HCEC 1CT (cell line): ENCODE data around the gene CAPG.

Experiments
- DNase-seq: peaks from one replicate; pipeline ENCODE4 v3.0.0-alpha.2; 2017

The CAPG gene

DNA sequence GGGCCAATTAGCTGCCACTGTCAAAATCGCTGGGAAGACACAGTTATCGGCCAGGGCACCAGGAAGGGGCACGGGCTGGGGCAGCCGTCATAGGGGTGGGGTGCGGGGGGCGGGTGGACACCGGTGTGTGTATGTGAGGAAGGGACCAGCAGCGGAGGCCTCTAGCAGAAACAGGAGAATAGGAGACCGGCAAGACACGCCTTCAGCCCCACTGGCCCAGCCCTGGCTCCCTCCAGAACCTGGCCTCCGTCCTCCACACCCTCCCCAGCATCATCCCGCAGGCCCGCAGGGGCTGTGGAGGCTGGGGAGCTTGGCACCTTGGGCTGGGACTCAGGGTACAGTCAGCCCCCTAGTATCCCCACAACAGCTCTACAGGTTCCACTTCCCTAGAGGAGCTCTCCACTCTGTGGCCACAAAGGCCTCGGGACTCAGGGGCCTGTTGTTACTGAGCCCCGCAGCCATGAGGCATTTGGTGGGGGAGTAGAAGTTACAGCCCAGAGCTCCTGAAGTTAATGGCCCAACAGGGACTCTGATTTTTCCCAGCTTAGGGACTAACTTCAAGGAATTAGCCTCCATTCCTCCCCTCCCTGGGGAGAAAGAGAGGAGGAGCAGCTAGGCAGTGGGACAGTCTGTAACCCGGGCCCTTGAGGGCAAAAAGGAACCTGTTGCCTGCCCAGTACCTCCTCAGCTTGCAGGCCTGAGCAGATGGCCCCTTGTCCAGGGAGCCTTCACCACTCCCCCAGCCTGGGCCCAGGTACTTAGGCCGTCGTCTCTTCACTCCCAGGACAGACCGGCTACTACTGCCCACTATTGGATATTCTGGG, 28.2 kb upstream of the CAPG start:
- DNase-seq: no peak

DNA sequence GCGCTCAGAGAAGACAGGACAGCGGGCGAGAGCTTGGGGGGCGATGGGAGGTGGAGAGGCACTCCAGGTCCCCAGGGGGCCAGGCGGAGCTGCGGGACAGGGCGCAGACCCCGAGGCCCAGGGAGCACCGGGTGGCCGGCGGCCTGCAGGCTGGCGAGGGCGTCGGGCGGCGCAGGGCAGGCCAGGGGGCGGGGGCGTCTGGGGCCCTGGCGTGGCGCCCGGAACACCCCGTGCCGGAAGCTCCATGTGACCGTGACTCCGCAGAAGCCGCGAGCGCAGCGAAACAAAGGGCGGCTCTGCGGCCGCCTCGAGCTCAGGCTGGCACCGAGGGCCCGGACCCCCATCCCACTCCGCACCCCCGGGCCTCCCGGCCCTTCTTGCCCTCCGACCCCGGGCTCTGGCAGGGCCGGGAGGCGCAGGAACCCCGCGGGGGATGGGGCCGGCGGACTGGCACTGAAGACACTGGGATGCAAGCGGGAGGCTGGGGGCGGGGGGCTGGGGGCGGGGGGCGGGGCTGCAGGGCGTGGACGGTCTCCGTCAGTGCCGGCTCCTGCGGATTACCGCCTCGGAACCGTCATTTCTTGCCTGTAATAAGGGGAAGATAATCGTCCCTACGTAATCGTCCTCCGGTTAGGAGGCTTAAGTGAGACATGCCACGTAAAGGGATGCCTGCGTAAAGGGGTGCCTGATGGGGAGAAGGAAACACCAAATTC, 27.5 kb upstream of the CAPG start:
- peak; percentile 70 for DNase-seq

DNA sequence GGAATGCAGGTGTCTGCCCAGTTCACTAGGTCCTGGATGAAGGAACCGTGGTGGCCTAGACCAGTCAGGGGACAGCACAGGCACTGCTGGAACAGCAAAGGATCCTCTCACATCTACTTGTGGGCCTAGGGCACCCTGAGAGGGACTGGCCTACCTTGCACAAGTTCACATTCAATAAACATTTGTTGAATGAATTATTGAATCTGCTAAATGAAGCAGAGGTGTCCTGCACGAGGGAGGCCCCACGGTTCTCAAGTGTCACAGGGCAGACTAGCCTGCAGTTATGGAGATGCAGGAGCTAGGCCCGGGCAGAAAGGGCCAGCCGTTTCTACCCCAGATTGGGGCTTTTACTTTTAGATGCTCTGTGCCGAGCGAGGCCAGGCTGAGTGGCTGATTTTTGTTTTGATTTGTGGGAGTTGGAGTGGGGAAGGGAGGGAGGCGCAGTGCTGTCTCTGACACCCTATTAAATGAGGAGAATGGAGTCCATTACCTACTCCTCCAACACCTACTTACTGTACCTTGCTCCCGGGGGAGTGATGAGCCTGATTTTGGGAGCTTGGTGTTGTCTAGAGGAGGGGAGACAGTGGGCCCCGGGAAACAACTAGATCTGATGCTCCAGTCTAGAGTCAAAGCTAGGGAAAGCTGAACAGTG, 26.8 kb upstream of the CAPG start:
- no peak for DNase-seq

DNA sequence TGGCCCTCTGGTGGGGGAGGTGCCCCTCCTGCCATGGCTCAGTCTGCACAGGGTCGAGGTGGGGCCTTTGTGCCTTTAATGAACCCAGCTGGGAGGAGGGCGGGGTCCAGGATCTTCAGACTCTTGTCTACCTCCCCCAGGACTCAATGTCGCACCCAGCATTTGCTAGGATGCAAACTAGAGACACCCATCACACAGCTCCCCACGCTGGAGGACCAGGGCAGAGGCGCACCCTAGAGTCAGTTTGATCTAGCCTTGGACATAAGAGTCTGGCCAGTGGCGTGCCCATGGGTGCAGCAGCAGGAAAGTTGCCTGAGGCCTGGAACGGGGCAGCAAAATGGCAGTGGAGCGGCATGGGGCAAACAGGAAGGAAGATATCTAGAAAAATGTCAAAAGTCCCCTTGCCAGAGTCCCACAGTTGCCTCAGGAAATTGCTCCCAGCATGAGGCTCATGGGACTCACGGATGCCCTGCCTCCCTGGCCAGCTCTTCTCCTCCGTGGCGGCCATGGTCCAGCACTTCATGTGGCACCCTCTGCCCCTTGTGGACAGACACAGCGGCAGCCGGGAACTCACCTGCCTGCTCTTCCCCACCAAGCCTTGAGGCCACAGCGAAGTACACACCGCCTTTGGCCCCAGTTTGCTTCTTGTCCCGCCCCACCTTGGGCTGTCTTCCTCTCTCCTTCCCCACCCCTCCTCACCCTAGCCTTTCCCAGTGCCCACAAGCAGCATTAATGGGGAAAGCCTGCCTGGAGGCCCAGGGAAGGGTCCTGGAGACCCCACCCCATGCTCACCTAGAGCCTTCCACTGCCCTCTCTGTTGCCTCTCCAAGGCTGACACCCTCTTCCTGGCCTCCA, 26.0 kb upstream of the CAPG start:
- DNase-seq: no peak

DNA sequence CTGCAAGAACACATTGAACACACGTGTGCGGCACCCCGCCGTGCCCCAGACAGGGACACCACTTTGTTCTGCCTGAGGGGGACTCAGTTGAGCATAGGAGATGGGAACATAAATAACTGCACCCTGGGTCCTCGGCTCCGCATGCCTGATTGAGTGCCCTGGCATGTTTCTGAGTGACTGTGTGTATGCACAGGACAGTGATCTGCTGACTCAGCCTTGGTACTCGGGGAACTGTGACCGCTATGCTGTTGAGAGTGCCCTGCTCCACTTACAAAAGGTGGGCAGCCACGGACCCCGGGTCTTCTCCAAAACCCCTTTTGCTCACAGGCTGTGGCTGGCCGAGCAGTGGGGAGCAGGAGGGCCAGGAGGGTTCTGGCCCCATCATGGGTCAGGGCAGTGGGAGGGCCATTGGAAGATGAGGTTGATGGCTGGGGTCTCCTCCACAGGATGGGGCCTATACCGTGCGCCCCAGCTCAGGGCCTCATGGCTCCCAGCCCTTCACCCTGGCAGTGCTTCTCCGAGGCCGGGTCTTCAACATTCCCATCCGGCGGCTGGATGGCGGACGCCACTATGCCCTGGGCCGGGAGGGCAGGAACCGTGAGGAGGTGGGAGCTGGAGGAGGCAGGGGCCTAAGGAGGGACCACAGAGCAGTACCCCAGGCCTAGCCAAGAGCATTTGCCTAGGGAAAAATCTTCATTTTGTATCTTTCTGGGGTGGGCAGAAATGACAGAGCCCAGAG, 25.2 kb upstream of the CAPG start:
- no peak for DNase-seq

DNA sequence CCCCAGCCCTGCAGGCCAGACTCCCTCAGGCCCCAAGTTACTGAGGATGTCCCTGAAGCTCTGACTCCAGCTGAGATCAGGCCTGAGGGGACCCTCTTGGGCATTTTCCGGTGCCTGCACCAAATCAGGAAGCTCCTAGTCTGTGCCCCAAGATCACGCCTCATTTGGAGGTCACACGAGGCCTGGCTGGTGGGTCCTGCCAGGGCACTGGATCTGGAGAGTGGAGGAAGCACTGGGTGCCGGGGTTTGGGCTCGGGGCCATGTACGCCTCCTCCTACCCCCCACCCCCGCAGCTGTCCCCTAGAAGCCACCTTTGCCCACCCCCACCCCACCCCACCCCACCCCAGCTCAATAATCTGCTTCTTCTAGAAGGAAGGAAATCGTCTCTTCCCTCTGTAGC, 24.5 kb upstream of the CAPG start:
- no peak for DNase-seq

DNA sequence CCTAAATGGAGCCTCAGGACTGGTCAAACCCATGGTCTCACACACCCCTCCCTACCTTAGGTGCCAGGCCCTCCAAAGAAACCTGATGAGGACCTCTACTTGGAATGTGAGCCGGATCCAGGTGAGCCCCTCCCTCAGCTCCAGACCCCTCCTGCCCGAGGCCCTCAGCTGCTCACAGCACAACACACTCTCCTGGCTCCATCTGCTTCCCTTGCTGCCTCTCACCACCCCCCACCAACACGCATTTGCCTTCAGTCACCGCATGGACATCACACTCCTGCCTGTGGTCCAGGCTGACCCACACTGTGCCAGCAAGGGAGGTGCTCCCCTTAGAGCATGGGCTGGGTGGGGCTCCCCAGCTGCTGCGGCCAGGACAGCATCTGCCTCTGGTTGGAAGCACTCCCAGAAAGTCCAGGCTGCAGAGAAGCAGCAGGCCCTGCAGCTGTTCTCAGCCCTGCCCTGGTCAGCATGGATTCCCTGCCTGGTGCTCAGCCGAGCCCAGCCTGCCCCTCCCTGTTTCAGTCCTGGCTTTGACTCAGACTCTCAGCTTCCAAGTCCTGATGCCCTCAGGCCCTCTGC, 23.4 kb upstream of the CAPG start:
- DNase-seq: peak; percentile 98

DNA sequence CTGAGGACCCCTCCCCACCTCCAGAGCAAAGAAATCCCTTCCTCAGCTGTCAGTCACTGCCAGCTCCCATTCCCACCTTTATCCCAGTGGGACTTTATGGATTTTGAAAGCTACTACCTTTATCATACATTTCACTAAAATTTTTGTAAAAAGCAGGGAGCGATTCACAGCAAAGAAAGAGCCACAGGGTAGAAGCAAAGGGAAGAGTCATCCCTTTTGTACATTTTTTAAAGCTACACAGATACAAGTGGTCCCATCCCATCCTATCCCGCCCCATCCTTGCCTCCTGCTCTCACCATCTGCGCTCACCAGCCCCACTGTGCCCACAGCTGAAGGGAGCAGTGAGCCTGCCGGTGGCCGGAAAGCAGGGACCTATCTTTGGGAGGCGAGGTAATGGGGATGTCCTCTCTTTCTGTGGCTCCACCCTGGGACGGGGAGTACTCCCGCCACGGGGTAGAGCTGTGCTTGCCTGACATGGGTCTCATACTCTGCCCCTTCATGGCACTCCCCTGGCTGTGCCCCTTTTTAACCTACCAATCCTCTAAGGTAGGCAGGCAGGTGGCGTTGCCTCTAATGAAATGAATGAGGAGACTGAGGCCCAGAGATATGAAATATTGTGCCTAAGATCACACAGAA, 21.5 kb upstream of the CAPG start:
- DNase-seq: no peak

DNA sequence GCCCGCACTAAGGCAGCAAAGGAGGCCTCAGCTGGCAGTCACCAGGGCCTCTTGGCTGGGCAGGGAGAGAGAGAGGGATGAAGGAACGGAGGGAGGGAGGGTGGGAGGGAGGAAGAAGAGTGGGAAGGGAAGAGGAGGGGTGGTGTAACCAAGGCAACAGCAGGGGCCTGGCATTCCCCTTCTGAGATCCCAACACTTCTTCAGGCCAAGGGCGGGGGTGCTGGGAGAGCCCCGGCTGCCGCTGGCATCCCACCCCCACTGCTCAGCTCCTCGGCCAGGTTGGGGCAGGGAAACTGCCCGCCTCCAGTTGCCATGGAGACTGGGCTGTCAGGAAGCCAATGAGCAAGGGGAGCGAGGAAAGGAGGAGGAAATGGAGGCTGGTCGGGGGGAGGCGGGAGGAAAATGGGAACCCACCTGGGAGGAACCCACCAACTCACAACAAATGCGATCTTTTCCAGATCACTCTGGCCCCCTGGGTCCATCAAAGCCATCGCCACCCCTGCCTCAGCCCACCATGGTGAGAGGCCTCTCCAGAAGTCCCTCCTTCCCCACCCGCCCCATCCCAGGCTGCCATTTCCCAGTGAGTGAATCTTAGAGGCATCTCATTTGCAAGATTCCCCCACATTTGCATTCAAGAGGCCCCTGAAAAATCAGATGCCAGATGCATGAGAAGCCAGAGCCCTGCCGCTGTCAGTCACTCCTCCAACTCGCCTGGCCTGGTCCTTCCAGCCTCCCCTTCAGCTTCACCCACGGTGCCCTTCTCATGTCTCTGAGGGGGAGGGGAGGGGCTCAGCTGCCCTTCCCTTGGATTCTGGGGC, 20.8 kb upstream of the CAPG start:
- DNase-seq: no peak

DNA sequence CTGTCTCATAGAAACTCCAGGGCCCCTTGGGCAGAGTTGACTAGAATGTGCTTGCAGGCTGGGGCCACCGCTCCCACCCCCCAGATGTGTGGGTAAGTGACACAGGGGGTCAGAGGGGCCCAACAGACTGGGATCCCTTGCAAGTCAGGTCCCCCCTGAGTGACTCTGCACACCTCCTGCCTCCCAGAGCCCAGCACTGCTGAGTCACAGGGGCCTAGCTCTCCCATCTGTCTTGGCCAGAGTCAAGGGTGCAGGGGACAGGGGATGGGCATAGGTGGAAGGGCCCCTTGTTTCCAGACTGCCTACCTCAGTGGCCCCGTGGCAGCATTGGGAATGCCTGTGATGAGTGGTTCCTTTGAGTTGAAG, 19.7 kb upstream of the CAPG start:
- DNase-seq: no peak

DNA sequence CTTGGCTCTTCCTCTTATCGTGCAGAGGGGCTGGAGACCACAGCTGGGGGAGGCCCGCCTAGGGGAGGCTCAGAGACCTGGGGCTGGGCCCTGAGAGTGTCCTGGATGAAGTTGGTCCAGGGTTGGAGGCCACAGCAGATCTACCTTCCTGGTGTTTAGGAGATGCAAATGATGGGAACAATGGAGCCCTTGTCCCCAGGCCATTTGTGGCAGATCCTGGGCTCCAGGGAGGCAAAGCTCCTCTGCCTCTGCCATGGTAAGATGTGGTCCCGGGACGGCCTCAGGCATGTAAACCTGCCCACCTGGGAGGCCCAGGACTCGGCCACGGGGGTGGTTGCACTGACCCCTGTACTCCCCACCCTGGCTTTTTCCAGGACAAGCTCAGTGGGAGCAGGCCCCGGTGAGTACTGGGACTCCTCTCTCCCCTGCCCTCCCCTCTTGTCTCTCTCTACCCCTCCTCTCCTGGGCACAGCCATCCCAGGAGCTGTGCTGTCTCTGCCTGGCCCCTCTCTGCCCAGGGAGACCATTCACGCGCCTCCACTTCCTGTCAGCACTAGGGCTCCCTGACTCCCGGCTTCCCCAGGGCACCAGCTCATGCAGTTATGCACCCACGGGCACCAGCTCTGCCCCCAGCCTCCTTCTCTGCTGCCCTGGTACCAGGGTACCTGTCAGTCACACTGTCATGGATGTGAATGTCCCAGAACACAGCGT, 19.2 kb upstream of the CAPG start:
- no peak for DNase-seq

DNA sequence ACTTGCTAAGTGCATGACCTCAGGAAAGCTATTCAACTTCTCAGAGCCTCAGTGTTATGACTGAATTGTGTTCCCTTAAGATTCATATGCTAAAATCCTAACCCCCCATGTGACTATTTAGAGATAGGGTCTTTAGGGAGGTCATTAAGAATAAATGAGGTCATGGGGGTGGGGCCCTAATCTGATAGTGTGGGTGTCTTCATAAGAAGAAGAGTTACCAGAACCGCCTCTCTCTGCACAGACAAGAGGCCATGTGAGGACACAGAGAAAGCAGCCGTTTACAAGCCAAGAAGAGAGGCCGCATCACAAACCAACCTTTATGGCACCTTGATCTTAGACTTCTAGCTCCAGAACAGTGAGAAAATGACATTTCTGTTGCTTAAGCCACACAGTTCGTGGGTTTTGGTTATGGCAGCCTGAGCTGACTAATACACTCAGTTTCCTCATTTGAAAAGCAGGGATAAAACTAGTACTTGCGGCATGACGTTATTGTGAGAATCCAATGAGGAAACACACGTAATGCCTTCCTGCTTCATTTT, 18.2 kb upstream of the CAPG start:
- DNase-seq: no peak

DNA sequence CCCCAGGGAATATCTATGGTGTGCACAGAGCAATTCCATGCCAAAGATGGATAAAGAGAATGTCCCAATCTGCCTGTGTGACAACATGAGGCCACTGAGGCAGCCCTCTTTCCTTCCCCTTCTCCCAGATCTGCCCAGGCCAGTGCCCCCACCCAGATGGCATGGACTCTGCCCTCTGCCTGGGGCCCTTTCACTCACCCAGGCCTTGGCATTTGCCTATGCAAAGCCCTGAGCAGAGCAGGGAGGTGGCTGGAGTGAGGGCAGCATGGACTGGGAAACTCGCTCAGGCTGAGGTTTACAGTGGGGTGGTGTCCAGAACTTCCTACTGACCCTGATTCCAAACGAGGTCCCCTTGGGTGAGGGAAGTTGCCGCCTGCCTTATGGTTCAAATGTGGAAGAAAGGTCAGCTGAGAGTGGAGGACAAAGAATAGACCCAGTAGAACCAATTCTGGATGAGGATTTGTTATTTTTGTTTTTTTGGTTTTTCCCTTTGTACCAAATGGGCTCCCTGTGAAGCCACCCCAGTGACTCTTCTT, 17.2 kb upstream of the CAPG start:
- no peak for DNase-seq

DNA sequence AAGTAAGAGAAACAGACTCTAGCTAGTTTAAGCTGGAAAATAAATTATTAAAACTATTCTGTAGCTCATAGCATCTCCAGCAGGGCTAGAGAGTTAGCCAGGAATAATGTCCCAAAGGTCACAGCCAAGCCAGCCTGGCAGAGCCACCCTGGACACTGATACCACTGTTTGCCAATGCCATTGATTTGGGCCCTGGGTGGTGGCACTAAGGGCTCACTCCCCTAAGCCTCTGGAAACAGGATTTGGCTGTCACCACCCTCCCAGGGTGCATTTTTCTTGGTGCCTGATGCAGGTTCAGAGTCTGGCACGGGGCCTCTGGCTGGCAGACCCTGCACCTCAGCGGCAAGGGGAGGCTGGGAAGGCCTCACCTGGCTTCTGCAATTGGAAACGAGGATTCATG, 15.4 kb upstream of the CAPG start:
- DNase-seq: no peak

DNA sequence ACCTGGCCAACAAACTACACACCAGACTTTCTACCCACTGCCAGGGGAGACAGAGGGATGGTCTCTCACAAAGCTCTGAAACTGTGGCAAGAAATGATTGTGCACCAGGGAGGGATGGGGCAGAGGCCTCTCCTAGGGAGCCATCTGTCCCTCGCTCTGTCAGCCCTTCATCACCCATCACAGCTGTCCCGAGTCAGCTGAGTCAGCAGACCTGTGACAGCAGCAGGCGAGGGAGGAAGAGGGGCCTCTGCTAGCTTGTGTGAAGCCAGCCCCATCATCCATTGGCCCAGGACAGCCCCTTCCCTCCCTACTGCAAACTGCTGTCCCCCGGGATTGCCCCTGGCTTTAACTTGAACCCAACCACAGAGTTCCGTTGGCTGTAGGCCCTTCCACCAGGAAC, 13.4 kb upstream of the CAPG start:
- no peak for DNase-seq

DNA sequence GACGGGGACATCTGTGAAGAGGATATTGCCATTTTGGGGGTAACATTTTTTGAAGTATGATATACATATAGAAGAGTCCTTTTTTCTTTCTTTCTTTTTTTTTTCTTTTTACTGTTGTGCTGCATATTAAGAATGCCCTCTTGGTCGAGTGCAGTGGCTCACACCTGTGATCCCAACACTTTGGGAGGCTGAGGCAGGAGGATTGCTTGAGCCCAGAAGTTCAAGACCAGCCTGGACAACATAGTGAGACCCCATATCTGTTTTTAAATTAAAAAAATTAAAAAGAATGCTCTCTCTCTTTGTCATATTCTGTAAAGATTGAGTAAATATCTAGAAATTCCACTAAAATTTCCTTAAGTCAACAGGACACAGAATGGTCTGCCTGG, 11.9 kb upstream of the CAPG start:
- DNase-seq: no peak

DNA sequence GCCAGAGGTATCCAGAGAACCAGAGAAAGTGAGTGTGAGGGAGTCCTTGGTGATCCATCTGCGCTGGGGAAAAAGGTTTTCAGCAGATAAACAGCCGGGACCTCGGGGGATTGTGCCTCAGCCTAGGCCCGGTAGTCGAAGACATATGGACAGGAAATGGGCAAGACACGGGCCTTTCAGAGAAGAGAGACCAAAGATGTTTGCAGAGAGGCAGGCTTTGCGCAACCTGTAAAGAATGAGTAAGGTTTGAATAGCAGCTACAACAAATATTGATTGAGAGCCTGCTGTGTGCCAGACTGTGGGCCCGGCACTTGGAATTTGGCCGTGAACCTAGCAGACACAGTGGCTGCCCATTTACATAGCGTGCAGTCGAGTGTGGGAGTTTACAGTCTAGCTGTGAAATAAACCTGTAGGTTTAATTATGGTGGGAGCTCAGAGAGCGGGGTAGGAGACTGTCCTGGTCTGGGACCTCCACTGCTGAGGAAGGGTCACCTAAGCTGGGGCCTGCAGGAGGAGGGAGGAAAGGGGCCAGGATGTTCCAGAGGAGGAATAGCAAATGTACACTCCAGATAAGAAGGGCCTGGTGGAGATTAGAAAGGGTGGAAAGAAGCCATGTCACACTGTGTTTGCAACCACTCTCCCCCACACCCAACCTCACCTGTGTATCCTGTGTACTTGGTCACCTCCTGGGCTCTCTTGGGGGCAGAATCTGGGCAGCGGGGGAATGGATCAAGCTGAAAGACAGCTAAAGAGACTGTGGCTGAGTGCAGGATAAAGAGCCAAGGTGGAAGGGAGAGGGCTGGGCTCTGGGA, 11.3 kb upstream of the CAPG start:
- peak; percentile 89 for DNase-seq

DNA sequence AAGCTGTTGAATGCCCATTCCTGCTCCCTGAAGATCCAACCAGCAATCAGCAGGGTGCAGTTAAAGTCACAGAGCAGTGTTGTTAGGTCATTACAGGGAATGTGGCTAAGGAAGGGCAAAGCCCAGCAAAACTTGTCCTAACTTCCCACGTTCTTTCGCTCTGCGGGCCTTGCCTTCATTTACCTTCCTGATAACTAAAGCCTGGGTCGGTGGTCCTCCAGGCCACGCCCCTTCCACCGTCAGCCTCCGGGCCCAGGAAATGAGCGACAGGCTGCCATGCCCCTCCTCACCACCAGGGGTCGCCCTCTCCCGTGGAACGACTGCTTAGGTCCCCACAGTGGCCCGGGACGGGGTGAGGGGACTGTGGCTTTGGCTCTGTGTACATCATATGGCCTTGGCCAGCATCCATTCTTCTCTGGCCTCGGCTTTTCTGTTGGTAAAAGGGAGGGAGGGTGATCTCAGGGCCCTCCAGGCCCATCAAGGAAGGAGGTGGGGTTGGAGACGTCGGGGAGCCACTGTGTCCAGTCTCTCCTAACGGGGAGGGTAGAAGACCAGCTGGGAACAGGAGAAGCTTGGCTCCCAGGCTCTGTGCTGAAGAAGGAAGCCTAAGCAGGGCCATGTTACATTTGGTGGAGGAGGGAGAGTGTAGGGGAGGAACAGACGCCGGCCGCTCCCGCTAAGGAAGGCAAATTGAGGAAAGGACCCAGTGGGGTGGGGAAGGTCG, 10.5 kb upstream of the CAPG start:
- DNase-seq: peak; percentile 66
